GM21515 (cell line): ENCODE results near the gene FAM200A.
"Not testable (repeated sequence)": the region's sequence is repeated elsewhere in the genome, so short reads cannot be mapped to it uniquely, and the experiment has no call there.

Source experiments
- ATAC-seq: cut with Tn5 transposase; IDR thresholded peaks from one replicate; pipeline ENCODE4 v1.9.1; 2021; ENCODE audit not compliant: unreplicated experiment

The FAM200A gene

DNA sequence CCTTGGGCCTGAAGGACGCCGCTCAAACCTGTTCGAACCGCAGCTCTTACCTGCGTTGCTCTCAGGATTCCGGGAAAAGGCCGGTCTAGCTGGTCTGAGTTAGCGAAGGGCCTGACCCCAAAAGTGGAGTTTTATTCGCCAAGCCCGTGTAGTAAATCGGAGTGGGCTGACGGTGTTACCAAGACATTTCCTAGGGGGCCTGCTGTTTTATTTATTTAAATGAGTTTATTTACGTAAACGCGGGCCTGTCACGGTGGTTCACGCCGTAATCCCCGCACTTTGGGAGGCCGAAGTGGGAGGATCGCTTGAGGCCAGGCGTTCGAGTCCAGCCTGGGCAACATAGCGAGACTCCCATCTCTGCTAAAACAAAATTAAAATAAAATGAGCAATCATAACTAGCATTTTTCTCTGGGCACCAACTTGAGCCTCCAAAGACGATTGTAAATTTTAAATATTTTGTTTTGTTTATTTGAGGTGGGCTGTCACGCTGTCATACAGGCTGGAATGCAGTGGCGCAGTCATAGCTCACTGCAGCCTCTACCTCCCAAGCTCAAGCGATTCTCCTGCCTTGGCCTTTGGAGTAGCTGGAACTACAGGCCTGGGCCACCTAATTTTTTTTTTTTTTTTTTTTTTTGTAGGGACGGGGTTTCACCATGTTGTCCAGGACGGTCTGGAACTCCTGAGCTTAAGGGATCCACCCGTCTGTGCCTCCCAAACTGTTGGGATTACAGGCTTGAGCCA, 7.4 kb upstream of the FAM200A start:
- no peak for ATAC-seq

DNA sequence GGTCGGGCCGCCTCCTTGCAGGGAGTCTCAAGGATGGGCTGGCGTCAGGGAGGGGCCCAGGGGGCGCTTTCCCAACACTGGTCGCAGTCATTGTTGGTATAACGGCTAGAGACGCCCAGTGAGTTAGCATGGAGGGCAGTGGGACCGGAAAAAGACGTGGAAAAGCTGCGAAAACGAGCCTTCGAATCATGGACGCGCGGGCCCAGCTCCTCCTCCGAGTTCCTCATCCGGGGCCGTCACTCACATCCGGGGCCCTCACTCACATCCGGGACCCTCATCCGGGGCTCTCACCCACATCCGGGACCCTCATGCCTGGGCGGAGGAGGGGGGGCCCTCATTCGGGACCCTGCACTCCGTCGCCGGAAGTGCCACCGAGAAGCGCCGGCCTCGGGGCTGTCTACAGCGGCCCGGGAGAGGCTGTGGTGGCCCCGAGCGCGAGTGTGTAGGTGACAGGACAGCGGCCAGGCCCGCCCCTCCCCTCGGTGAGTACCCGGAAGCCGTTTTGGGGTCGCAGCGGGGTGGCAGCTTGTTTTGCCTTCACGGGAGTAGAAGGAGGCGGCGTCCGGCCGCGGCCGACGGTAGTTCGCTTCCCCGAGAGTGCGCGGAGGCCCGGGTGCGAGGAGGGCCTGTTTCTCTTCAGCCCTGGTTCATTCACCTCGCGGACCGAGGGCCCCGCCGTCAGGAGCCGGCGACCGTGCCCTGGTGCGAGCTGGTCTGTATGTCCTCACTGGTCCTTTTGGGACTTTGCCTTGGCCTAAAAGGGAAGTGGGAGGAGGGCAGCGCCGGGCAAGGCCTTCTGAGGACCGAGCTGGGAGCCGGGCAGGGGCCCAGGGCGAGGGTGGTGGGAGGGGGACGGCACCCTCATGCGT, 6.6 kb upstream of the FAM200A start, which contains the start of gene ZNF655:
Gene ZNF655, plus strand, starts transcription at position 337 of the 869 bp plus-strand sequence. CDS start 1,918 bp downstream, outside the sequence.
- peak; percentile 81 for ATAC-seq

DNA sequence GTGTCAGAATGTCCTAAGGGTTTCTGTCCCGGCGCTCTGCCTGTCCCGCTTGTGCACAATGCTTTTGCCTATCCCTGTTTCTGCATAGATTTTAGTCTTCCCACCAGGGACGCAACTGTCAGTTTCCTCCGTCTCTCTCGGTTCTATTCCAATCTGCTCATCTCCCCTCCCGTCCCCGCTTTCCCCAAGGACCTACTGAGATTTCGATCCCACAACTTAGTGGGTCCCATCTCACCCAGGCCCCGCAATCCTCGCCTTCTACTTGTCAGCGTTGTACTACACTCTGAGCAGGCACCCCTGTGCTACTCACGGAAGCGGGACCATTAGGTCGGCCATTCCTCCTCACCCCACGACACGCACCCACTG, 6.0 kb upstream of the FAM200A start:
- peak; percentile 49 for ATAC-seq

DNA sequence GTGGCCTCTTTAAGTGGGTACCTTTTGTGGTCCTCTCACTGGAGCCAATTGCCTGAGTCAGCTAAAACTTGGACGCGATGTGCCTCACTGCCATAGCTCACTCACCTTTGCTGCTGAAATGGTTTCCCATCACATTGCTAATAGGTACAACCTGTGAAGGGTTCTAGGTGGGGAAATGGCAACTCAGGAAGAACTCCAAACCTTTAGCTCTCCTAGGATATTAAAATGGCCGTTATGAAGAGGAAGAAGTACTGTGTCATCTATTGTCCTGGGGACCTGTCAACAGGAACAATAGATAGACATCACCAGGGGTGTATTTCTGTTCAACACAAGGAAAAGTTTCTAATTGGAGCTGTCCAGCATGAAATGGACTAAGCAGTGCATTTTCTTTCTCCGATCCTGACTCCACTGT, 5.3 kb upstream of the FAM200A start:
- ATAC-seq = no peak

DNA sequence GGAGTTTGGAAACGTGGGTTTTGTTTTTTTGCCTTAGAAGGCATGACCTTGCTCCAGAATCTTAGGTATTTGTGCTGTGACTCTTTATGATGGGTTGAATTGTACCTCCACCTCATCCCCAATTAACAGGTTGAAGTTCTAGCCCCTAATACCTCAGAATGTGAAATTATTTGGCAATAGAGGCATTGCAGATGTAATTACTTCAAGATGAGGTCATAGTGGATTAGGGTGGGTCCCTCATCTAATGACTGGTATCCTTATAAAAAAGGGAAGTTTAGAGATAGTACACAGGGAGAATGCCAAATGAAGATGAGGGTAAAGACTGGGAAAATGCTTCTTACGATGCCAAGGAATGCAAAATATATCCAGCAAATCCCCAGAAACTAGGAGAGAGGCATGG, 3.0 kb upstream of the FAM200A start:
- no peak for ATAC-seq

DNA sequence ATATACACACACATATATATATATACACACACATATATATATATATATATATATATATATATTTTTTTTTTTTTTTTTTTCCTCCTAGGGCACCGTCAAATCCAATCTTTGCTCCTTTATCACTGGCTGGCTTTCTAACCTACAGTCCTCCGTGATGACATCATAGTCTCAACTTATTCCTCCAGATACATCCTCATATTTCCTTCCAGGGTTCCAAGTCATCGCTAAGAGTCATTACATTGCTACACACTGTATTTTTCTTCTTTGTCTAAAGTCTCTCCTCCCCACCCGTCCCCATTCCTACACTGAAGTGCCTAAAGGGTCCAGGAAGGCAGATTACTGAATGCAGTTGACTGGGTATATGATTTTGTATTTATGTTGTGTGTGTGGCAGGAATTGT, 1.1 kb upstream of the FAM200A start:
- no peak for ATAC-seq

DNA sequence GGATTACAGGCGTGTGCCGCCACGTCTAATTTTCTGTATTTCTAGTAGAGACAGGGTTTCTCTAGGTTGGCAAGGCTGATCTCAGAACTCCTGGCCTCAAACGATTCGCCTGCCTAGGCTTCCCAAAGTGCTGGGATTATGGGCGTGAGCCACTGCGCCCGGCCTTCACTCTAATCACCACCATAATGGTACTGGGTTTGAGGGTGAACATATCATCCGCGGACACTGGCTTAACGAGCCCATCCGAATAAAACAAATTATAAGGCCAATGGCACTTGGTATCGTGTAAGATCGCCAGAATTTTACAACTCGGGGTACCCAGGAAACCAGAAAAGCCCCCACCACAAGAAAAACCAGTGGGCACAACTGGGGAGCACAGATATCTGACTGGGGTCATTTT, 580 bp downstream of the FAM200A start:
- no peak for ATAC-seq

DNA sequence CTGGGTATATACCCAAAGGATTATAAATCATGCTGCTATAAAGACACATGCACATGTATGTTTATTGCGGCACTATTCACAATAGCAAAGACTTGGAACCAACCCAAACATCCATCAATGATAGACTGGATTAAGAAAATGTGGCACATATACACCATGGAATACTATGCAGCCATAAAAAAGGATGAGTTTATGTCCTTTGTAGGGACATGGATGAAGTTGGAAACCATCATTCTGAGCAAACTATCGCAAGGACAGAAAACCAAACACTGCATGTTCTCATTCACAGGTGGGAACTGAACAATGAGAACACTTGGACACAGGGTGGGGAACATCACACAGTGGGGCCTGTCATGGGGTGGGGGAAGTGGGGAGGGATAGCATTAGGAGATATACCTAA, 2.4 kb downstream of the FAM200A start:
- ATAC-seq = not testable (repeated sequence)

DNA sequence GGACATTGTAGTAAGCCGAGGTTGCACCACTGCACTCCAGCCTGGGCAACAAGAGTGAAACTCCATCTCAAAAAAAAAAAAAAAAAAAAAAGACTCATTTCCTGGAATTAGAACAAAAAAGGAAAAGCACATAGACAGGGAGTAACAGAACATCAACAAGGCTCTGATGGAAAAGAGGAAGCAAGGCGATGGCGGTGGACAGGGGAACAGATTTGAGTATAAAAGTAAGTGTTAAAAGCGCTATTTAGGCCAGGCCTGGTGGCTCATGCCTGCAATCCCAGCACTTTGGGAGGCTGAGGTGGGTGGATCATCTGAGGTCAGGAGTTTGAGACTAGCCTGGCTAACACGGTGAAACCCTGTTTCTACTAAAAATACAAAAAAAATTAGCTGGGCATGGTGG, 6.6 kb downstream of the FAM200A start:
- not testable (repeated sequence) for ATAC-seq

DNA sequence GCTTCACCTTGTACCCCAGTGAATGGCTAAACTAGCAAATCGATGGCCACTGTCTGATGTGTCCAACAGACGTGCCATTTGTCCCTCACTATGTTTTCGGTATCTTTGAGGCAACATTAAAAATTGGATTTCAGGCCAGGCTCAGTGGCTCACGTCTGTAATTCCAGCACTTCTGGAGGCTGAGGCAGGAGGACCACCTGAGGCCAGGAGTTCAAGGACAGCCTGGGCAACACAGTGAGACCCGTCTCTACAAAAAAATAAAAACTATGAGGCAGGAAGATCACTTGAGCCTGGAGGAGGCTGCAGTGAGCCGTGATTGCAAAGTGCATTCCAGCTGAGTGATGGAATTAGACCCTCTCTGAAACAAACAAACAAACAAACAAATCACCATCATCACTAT, 8.0 kb downstream of the FAM200A start:
- ATAC-seq = no peak

DNA sequence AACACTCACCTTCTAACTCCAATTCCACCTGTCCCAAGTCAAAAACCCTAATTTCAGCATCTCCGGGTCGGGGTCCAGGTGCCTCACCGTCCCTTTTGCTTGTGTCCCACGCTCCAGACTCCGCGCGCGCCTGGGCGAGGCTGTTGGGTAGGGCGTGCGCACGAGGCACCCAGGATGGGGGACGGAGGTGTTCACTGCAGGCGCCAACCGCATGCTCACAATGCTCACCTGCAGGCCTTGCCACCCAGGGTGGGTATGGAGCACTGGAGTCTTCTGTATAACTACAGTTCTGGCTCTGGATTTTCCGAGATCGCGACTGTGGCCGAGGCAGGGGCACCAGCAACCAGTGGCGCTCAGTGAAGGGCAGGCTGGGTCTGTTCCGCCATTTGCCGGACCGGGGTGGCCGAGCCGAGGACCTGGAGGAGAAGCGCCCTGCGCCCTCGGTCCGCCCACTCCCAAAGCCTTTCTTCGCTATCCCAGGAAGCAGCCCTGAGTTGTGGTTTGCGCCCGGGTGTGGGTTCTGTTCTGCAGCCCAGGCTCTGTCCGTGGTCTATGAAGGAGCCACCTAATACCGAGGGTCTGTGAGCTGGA, 8.7 kb downstream of the FAM200A start:
- no peak for ATAC-seq

DNA sequence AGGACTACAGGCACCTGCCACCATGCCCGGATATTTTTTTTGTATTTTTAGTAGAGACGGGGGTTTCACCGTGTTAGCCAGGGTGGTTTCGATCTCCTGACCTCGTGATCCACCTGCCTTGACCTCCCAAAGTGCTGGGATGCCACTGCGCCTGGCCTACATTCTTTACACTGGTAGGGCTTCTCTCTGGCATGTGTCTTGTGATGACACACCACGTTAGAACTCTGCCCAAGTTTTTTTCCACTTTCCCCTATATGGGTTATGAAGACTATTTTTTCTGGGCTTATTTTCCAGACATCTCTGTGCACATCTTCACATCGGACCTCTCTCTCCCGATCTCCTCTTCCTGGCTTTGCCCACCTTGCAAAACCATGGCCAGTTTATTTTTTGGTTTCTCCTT, 10.7 kb downstream of the FAM200A start:
- no peak for ATAC-seq

DNA sequence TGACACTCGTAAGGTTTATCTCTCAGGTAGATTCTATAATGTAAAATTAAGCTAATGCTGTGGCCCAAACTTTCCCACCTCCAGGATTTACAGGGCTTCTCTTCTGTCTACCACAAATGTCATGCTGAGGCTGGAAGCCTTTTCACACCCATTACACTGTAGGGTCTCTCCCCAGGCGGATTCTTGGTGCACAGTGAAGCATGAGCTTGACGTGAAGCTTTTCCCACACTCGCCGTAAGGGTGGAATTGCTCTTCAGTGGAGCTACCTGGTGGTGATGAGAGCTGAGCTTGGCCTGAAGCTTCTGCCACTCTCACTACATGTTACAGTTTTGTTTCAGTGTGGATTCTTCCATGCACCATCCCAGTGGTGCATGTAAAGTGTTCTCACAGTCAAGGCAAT, 11.4 kb downstream of the FAM200A start:
- no peak for ATAC-seq

DNA sequence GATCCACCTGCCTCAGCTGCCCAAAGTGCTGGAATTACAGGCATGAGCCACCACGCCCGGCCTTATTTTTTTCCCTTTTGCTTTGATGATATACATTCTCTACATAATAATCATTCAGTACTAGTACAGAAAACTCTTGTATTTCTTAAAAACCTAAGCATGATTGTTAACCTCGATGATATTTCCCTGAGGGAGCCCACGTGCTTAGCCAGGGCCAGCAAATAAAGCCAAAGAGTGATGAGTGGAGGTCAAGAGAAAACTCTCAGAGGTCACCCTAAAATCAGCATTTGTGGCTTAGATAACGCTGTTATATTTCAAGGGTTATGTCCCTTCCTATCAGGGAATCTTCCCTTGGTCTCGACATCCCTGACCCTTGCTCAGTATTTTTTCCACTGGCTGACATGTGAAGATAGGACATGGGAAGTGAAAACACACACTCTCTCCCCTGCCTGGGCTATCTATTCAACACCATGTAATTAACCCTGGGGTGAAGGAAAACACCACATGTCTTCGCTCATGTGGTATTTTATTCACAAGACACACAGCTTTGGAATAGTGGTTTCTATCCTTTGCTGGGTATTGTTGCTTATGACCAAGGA, 12.6 kb downstream of the FAM200A start:
- no peak for ATAC-seq

DNA sequence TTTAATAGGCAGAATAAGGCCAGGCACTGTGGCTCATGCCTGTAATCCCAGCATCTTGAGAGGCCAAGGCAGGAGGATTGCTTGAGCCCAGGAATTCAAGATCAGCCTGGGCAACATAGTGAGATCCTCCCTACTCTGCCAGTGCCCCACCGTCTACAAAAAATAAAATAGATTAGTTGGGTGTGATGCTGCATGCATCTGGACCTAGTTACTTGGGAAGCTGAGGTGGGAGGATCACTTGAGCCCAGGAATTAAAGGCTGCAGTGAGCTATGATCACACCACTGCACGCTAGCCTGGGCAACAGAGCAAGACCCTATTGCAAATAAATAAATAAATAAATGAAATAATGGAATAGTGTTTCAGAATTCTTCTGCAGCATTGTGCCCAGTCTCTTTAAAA, 16.2 kb downstream of the FAM200A start:
- no peak for ATAC-seq

DNA sequence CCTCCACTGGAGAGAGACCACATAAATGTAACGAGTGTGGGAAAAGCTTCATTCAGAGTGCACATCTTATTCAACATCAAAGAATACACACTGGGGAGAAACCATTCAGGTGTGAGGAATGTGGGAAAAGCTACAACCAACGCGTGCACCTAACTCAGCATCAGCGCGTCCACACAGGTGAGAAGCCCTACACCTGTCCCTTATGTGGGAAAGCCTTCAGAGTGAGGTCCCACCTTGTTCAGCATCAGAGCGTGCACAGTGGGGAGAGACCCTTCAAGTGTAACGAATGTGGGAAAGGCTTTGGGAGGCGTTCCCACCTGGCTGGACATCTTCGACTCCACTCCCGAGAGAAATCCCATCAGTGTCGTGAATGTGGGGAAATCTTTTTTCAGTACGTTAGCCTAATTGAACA, 20.6 kb downstream of the FAM200A start:
- ATAC-seq = no peak

DNA sequence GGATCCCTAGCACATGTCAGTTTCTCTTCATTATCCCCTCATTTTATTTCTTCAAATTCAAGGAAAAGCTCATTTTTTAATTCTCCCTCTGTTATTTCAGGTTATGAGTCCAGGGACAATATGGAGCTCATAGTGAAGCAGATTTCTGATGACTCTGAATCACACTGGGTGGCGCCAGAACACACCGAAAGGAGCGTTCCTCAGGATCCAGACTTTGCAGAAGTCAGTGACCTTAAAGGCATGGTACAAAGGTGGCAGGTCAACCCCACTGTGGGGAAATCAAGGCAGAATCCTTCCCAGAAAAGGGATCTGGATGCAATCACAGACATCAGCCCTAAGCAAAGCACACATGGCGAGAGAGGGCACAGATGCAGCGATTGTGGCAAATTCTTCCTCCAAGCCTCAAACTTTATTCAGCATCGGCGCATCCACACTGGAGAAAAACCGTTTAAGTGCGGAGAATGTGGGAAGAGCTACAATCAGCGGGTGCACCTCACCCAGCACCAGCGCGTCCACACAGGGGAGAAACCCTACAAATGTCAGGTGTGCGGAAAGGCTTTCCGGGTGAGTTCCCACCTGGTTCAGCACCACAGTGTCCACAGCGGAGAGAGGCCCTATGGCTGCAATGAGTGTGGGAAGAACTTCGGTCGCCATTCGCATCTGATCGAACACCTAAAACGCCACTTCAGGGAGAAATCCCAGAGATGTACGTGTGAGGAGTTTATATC, 26.0 kb downstream of the FAM200A start:
- ATAC-seq = no peak

DNA sequence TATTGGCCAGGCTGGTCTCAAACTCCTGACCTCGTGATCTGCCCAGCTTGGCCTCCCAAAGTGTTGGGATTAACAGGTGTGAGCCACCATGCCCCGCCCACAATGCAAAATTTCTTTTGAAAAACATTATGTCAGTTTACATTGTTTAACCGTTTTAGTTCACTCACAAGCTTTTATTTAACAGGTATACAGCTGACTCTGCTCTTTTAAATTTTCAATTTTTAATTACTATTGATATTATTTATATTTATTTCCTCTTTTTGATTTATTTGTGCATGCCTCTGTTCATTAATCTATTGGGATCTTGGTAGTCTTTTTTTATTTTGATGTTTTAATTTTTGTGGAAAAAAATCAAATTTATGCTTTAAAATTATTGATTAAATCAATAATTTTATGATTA, 30.5 kb downstream of the FAM200A start:
- no peak for ATAC-seq

DNA sequence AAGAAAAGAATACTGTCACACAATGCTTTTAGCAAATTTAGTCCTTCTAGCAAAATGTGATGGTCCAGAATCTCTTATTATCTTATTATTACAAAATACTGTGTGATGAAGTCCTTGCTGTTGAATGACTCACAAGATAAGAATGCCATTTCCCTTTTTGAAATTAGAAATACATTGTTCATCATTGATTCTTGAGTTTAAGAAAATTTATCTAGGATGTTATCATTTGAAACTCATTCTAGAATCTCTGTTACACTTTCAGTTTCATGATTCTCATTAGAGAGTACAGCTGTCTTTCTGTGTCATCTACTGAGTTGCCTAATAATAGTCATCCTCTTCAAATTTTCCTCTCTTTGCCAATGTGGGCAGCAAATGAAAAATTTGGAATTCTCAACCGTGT, 37.9 kb downstream of the FAM200A start:
- no peak for ATAC-seq

DNA sequence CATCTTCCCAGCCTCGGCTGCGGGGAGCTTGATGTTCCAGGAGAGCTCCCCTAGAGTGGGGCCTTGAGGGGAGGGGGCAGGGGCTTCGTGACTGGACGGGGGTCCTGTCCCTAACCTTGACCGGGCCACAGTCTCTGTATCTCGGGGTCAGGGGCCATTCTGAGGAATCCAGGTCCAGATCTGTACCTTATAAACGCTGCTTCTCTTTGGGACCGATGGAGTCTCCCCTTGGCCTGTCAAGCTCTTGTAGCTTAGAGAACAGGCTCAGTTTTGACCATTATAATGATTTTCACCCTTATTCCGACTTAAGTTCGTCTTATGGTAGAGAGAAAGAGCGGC, 46.6 kb downstream of the FAM200A start:
- ATAC-seq = no peak
